ENCODE results near the gene MOGAT2. TPM values are rescaled to one million over a fixed set of nuclear protein-coding genes. Genes with fewer than 3 reads are reported as not detected.
"Not testable (repeated sequence)": the region's sequence is repeated elsewhere in the genome, so short reads cannot be mapped to it uniquely, and the experiment has no call there.

MOGAT2 gene
- total RNA-seq, 1 experiment from 2014 or later = 0.12 TPM

DNA sequence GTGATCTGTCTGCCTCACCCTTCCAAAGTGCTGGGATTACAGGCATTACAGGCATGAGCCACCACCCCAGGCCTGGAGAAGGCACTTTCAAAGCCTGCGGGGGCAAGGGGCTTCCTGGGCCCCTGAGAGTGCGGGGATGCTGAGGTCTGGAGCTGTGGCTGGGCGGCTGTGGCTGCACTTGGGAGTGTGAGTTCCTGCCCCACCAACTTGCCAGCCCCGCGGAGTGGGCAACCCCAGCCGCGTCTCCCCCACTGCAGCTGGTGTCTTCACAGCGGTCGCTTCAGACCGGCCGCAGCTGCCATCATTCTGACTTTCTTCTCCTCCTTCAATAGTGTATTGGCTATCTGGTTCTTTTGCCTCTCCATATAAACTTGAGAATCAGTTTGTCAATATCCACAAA lies 38.1 kb upstream of the MOGAT2 start:
- ATAC-seq (no peak), DNase-seq (ENCODE audit: low read depth, low spot score) (no peak)
- Histone ChIP-seq H2AFZ (ENCODE audit: low read depth, low read length, poor library complexity, severe bottlenecking) (no peak overlapping the region), H3K4me2 (ENCODE audit: low read length) (no peak overlapping the region), H3K9me3 (ENCODE audit: control insufficient read depth in 1 of 2, insufficient read depth in 1 of 2, low read depth in 1 of 2, low read length in 2 of 2) (no peaks in the 10 kb centered on the region), H3K27ac (ENCODE audit: low read depth, low read length) (no peak overlapping the region), H3K4me1 (ENCODE audit: control insufficient read depth in 1 of 2, insufficient read depth in 2 of 2, low read length in 2 of 2) (no peaks in the 10 kb centered on the region), H4K20me1 (ENCODE audit: insufficient read depth) (no peaks in the 10 kb centered on the region), H3K9ac (ENCODE audit: low read length) (no peak overlapping the region), H3K9me2 (ENCODE audit: insufficient read depth) (no peaks in the 10 kb centered on the region), H3K4me3 (replicated peaks in 1 of 2; ENCODE audit: low read depth in 1 of 2, low read length in 2 of 2) (no peak overlapping the region), H3K27me3 (ENCODE audit: insufficient read depth, low read length) (peaks cover 4% of the 10 kb centered on the region; the same call in 1 of the 2 replicates), H3K79me2 (ENCODE audit: insufficient read depth, low read length) (no peaks in the 10 kb centered on the region), H3K36me3 (ENCODE audit: control insufficient read depth in 1 of 2, insufficient read depth in 2 of 2, low read length in 2 of 2) (no peaks in the 10 kb centered on the region)
- RAD21 ChIA-PET (ENCODE audit: low non-redundant PET in 1 of 2, low total read pairs in 2 of 2, uncharacterized antibody in 2 of 2, unreplicated experiment in 2 of 2) = no interaction called here
- TF ChIP-seq RAD21 (IDR thresholded peaks at IDR 0.05; ENCODE audit: low read depth) (no peak), SIN3A (IDR thresholded peaks at IDR 0.05; ENCODE audit: low read depth) (no peak), CEBPB (IDR thresholded peaks at IDR 0.05; ENCODE audit: low read depth) (no peak), JUND (IDR thresholded peaks at IDR 0.05) (no peak), CBX3 (IDR thresholded peaks at IDR 0.05; ENCODE audit: low read depth) (no peak), EZH2phosphoT487 (IDR thresholded peaks at IDR 0.05; ENCODE audit: borderline replicate concordance) (no peak), EZH2 (IDR thresholded peaks at IDR 0.05) (no peak), FOSL1 (IDR thresholded peaks at IDR 0.05; ENCODE audit: low read depth) (no peak), TCF7L2 (IDR thresholded peaks at IDR 0.05; ENCODE audit: borderline replicate concordance, extremely low read depth, insufficient read depth, insufficient read length) (no peak), ZFX (IDR thresholded peaks at IDR 0.05) (no peak)
- TF ChIP-seq, protein P1, sequence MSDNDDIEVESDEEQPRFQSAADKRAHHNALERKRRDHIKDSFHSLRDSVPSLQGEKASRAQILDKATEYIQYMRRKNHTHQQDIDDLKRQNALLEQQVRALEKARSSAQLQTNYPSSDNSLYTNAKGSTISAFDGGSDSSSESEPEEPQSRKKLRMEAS (IDR thresholded peaks at IDR 0.05) = no peak
- TF ChIP-seq, protein P2, sequence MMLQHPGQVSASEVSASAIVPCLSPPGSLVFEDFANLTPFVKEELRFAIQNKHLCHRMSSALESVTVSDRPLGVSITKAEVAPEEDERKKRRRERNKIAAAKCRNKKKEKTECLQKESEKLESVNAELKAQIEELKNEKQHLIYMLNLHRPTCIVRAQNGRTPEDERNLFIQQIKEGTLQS (IDR thresholded peaks at IDR 0.05) = no peak
- TF ChIP-seq, protein P3, sequence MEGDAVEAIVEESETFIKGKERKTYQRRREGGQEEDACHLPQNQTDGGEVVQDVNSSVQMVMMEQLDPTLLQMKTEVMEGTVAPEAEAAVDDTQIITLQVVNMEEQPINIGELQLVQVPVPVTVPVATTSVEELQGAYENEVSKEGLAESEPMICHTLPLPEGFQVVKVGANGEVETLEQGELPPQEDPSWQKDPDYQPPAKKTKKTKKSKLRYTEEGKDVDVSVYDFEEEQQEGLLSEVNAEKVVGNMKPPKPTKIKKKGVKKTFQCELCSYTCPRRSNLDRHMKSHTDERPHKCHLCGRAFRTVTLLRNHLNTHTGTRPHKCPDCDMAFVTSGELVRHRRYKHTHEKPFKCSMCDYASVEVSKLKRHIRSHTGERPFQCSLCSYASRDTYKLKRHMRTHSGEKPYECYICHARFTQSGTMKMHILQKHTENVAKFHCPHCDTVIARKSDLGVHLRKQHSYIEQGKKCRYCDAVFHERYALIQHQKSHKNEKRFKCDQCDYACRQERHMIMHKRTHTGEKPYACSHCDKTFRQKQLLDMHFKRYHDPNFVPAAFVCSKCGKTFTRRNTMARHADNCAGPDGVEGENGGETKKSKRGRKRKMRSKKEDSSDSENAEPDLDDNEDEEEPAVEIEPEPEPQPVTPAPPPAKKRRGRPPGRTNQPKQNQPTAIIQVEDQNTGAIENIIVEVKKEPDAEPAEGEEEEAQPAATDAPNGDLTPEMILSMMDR (IDR thresholded peaks at IDR 0.05 in 2 of 3, conservative IDR thresholded peaks at IDR 0.05 in 1 of 3; ENCODE audit: borderline replicate concordance in 1 of 3, insufficient read depth in 1 of 3, low read depth in 2 of 3, low read length in 2 of 3) = no peak
- POLR2A ChIA-PET = no interaction called here
- intact Hi-C loops (cut with micrococcal nuclease) = no loop called here
- no TSS peak for BruUV-seq (replicated peaks)
- CTCF ChIA-PET = no interaction called here

DNA sequence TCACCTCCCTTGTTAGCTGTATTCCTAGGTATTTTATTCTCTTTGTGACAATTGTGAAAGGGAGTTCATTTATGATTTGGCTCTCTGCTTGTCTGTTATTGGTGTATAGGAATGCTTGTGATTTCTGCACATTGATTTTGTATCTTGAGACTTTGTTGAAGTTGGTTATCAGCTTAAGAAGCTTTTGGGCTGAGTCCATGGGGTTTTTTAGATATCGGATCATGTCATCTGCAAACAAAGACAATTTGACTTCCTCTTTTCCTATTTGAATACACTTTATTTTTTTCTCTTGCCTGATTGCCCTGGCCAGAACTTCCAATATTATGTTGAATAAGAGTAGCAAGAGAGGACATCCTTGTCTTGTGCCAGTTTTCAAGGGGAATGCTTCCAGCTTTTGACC lies 33.8 kb upstream of the MOGAT2 start:
- H3K9me2 ChIP-seq (ENCODE audit: insufficient read depth); CTCF ChIA-PET; intact Hi-C loops (cut with micrococcal nuclease): not testable (repeated sequence)

More for the DNA sequence above, 33.8 kb upstream of the MOGAT2 start:
- H3K9ac ChIP-seq (ENCODE audit: low read length); DNase-seq (ENCODE audit: low read depth, low spot score); H3K4me1 ChIP-seq (ENCODE audit: control insufficient read depth in 1 of 2, insufficient read depth in 2 of 2, low read length in 2 of 2); H3K9me3 ChIP-seq (ENCODE audit: control insufficient read depth in 1 of 2, insufficient read depth in 1 of 2, low read depth in 1 of 2, low read length in 2 of 2); POLR2A ChIA-PET; BruUV-seq (replicated peaks); ATAC-seq; RAD21 ChIA-PET (ENCODE audit: low non-redundant PET in 1 of 2, low total read pairs in 2 of 2, uncharacterized antibody in 2 of 2, unreplicated experiment in 2 of 2); H3K79me2 ChIP-seq (ENCODE audit: insufficient read depth, low read length); H2AFZ ChIP-seq (ENCODE audit: low read depth, low read length, poor library complexity, severe bottlenecking); H4K20me1 ChIP-seq (ENCODE audit: insufficient read depth); H3K36me3 ChIP-seq (ENCODE audit: control insufficient read depth in 1 of 2, insufficient read depth in 2 of 2, low read length in 2 of 2); H3K4me3 ChIP-seq (replicated peaks in 1 of 2; ENCODE audit: low read depth in 1 of 2, low read length in 2 of 2); H3K27ac ChIP-seq (ENCODE audit: low read depth, low read length); H3K27me3 ChIP-seq (ENCODE audit: insufficient read depth, low read length); H3K4me2 ChIP-seq (ENCODE audit: low read length): not testable (repeated sequence)
